Frontal cortex (tissue), 4 donors: ENCODE data around the gene PMS2. TPM values are rescaled to one million over a fixed set of nuclear protein-coding genes. Genes with fewer than 3 reads are reported as not detected.
"Not testable (repeated sequence)": the region's sequence is repeated elsewhere in the genome, so short reads cannot be mapped to it uniquely, and the experiment has no call there.

Experiments
- DNase-seq, 2 donors: peaks; one replicate each; pipeline ENCODE4 v3.0.0; 2012; ENCODE audit warnings: low spot score in 2 of 2
- FAIRE-seq: peaks from 2 replicates; lab custom pipeline; 2012; peaks lifted over from hg19 to GRCh38; lab: Jason Lieb, UNC
- total RNA-seq: library from RNA; depleted of rRNA; stranded (reverse); fragments of >200 nt; gene quantifications from one replicate; pipeline ENCODE4 v1.2.3, GENCODE V29; 2014
- donor health status: control.
- donor health status: control.
- donor health status: control.

PMS2 gene, protein sequence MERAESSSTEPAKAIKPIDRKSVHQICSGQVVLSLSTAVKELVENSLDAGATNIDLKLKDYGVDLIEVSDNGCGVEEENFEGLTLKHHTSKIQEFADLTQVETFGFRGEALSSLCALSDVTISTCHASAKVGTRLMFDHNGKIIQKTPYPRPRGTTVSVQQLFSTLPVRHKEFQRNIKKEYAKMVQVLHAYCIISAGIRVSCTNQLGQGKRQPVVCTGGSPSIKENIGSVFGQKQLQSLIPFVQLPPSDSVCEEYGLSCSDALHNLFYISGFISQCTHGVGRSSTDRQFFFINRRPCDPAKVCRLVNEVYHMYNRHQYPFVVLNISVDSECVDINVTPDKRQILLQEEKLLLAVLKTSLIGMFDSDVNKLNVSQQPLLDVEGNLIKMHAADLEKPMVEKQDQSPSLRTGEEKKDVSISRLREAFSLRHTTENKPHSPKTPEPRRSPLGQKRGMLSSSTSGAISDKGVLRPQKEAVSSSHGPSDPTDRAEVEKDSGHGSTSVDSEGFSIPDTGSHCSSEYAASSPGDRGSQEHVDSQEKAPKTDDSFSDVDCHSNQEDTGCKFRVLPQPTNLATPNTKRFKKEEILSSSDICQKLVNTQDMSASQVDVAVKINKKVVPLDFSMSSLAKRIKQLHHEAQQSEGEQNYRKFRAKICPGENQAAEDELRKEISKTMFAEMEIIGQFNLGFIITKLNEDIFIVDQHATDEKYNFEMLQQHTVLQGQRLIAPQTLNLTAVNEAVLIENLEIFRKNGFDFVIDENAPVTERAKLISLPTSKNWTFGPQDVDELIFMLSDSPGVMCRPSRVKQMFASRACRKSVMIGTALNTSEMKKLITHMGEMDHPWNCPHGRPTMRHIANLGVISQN
- total RNA-seq = 33.4 TPM

DNA sequence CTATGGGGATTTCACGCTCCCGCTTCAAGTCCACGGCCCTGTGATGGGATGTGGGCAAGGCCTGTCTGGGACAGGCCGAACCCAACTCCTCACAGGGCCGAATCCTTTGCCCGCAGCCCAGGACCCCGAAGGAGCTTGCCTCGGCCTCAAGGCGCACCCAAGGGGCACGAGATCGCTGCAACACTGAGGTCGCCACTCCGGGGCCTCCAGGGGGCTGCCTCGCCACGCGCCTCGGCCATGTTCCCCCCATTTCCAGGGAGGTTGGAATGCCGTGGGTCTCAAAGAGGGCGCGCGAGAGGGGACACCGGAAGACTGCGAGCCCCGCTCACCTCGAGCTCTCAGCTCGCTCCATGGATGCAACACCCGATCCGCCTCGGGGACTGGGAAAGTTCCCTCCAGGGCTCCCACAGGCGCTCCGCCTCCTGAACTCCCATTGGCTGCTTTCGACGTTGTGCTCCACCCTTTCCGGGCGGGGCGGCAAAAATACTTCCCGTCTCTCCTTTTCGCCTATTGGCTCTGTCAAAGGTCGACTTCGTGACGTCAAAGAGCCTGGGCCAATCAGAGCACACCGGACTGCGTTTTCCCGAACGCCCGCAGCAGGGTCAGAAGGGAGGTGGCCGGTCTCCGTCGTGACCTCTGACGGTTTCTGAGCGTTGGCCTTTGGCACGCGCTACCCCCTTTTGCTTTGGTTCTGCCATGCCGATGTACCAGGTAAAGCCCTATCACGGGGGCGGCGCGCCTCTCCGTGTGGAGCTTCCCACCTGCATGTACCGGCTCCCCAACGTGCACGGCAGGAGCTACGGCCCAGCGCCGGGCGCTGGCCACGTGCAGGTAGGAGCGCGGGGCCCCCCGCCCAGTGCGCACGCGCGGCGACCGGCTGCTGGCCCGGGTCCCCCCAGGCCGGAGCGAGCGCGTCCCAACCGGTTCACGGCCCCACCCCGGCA, at the start of gene PMS2, which contains the start of gene AIMP2:
Gene PMS2 (minus strand): TSS at position 382 of the 944 bp plus-strand sequence. CDS start 30 bp downstream, at position 352.
Gene AIMP2 (plus strand): TSS at position 605 of the 944 bp plus-strand sequence. CDS start 92 bp downstream, at position 697.
- DNase-seq (peak; percentile 88 to 93), FAIRE-seq (peak; percentile 85)

DNA sequence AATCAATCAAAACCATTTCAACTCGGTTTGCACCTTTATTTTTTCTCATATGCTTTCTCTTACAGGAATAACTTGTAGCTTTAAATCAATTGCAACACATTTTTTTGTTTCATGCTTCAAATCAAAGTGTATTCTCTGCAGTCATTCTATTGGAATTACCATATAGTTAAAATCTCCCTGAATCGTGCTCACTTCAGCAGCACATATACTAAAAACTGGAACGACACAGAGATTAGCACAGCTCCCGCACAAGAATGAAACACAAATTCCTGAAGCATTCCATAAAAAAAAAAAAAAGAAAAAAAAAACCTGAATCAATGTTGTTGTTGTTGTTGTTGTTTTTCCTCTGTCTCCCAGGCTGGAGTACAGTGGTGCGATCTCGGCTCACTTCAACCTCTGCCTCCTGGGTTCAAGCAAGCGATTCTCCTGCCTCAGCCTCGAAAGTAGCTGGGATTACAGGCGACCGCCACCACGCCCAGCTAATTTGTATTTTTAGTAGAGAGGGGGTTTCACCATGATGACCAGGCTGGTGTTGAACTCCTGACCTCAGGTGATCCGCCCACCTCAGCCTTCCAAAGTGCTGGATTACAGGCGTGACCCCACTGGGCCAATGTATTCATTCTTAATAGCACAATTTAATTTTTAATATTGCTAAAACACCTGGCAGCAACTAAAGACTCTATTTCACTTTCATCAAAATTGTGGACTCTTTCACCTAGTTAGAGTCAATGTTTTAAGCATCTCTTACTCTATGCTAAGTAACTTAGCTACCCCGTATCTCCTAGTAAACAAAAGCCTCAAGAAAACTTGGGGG, 48.7 kb upstream of the PMS2 start:
- no peak for DNase-seq
- FAIRE-seq = no peak

DNA sequence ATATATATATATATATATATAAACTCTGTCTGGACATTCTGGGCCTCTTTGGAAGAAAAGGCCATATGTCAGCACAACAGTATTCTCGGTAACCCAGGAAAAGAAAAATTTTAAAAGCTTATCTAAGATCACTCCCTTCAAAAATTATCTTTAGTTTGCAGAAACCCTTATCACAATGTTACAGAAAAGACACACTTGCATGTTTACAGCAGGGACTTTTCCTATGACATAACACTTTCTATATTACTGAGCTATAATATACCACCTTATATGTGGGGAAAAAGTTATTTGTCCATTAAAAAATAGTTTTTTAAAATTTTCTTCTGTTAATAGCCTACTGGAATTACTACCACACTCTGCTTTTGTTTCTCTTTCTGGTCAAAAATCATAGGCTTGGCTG, 47.8 kb upstream of the PMS2 start:
- no peak for DNase-seq

DNA sequence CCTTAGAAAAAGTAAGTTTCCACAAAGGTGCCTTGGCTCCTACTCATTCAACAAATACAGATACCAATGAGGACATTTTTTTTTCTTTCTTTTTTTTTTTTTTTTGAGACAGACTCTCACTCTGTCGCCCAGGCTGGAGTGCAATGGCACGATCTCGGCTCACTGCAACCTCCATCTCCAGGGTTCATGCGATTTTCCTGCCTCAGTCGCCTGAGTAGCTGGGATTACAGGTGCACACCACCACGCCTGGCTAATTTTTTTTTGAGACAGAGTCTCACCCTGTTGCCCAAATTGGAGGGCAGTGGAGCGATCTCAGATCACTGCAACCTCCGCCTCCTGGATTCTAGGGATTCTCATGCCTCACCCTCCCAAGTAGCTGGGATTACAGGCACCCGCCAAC, 42.3 kb upstream of the PMS2 start:
- not testable (repeated sequence) for DNase-seq

More for the DNA sequence above, 47.8 kb upstream of the PMS2 start:
- FAIRE-seq = no peak

DNA sequence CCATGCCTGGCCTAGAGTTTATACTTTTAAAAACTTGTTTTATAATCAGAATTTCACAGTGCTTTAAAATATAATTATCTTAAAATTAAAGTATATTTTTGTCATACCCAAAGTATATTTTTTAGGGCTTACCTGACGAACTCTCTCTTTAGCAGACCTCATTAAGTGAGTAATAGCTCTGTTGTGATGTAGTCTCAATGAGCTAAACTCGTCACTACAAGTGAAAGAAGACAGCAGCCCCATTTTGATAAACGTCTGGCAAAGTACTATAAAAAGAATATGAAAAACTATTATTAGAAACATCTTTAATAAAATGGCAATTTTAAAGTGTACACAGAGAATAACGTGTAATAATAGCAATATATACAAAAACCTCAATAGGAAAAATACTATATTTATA, 40.9 kb upstream of the PMS2 start:
- DNase-seq (no peak), FAIRE-seq (no peak)

More for the DNA sequence above, 42.3 kb upstream of the PMS2 start:
- not testable (repeated sequence) for FAIRE-seq

DNA sequence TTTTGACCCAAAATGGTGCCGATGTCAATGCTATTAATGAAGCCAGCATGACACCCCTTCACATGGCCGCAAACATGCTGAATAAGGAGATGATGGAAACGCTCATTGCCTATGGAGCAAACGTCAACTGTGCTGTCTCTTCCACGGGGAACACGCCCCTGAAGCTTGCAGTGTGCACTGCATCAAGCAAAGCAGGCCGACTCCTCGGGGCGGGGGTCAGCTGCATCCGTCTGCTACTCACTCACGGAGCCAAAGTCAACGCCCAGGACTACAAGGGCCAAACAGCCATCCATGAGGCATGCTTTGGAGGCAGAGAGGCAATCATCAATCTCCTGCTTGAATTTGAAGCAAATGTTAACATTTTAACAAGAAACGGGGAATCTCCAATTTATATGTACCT, 26.8 kb upstream of the PMS2 start:
- no peak for DNase-seq
- no peak for FAIRE-seq

DNA sequence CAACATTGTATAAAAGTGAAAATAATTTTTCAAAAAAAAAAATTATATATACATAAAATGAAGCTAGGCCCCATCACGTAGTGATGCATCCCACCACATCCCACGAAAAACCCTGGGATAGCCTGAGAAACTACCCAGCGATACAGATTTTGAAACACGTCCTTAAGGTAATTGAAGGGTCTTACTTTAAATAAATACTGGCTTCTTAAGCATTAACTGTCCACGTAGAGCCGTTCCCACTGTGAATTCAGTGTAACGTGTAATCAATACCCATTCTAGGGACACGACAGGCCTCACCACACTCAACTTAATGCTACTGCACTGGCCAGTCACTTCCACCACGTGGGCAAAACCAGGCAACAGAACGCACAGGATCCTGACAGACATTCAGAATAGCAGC, 26.3 kb upstream of the PMS2 start:
- FAIRE-seq (no peak), DNase-seq (no peak)

DNA sequence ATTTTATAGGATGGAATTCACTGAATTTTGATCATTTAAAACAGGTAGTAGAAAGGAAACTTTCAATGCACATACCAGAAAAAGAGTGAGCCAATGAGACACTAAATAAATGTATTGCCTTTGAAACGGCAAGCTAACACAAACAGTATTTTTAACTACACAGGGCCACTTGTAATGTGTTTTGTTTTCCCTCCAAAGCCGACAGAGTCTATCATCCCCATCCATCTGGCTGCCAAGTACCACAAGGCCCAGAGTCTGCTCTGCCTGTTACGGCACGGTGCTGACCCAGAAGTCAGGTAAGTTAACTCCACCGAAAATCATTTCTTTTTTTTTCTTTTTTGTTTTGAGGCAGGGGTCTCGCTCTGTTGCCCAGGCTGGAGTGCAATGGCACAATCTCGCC, 23.8 kb upstream of the PMS2 start:
- DNase-seq = no peak
- no peak for FAIRE-seq

DNA sequence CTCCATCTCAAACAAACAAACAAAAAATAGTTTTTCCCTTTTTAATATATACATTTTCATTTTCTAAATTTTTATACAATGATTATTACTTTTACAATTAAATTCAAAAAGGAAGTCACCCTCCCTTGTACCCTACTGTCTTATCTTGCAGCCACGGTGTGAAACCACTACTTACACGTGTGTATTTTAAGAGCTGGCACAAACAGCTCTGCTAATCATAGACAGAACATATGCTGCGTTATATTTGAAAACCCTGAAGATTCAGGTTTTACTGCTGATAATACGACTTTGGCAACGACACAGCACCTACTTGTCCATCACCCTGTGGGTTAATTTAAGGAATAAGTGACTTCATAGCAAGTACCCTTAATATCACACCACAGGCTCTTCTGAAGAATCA, 23.3 kb upstream of the PMS2 start:
- DNase-seq (no peak), FAIRE-seq (no peak)

DNA sequence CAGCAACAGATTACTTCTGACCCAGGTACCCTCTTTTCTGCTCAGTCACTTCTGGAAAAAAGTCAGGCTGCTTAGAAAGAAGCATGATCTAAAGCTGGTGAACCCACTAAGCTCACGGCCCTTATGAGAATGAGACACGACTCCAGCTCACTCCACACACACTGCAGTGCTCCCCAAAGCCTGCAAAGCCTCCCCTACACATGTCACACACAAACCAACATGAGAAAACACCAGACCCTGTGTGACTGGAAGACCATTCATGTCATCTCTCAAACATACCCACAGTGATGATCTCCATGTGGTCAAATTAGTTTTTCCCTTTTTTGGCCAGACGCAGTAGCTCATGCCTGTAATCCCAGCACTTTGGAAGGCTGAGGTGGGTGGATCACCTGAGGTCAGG, 22.7 kb upstream of the PMS2 start:
- no peak for FAIRE-seq
- no peak for DNase-seq

DNA sequence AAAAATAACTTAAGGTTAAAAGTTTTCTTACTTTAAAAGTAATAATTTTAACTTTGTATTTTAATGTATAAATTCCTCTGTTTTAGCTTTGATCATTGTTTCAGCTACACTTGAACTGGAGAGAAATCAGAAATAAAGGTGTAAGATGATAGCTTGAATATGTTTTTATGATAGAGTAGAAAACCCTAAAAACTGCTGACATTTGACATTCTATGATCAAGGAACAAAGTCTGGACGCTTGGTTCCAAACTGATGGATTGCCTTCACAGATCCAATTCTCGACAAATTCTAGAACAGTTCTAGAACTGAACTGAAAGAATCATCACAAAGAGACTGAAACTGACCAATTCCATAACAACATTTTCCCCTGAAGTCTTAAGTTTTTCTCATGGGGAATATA, 22.1 kb upstream of the PMS2 start, which contains the start of gene ANKRD61:
Gene ANKRD61 (plus strand): TSS at position 389 of the 400 bp plus-strand sequence. CDS start 0 bp downstream, at position 389.
- no peak for FAIRE-seq
- DNase-seq = no peak

DNA sequence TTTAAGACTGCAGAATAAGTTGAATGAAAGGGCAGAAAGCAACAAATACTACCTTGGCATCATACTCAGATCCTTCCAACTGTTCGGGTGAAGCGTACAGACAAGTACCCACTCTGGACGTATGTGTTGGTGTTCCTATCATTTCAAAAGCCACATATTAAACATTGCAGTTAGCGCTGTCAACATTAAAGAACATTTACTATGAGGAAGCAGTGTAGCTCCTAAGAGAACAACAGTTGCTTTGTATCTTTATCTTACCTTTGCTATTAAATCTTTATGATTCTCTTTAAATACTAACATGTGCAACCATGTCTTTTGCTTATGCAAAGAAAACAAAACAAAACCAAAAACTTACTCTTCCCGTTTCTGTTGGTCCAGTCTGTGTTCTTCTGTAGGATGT, 19.7 kb upstream of the PMS2 start:
- DNase-seq (no peak), FAIRE-seq (no peak)

DNA sequence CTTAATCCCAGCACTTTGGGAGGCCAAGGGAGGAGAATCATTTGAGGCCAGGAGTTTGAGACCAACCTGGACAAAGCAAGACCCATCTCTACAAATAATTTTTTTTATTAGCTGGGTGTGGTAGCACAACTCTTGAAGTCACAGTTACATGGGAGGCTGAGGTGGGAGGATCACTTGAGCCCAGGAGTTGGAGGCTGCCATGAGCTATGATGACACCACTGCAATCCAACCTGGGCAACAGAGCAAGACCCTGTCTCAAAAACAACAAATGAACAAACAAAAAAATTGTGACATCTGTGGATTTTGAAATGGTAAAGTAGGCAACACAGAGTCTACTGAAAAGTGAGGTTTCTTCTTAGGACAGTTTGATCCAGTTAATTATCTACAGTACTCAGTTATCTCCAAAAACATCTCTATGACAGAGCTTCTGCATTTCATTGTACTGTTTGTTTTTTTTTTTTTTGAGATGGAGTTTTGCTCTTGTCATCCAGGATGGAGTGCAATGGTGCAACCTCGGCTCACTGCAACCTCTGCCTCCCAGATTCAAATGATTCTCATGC, 19.0 kb upstream of the PMS2 start:
- DNase-seq (no peak), FAIRE-seq (no peak)

DNA sequence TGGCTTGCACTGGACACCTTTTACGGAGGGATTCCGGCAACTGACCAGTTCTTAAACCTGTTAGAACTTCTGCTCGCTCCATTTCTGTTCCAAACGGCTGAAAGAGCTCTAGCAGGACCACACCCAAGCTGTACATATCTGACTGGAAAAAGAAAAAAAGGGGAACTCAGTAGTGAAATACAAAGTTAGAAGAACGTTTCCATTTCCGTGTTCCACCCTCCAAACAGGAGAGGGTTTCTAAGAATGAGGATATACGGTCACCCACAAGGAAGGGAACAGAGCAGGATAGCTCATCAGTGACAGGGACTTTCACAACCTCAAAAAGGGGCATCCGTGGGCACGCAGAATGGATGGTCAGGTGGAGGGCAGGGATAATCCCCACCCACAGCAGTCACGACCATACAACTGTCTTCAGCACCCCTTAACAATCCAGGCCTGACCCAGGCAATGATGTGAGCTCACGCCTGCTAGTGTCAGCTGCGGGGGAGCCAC, 18.0 kb upstream of the PMS2 start:
- DNase-seq (no peak), FAIRE-seq (no peak)

DNA sequence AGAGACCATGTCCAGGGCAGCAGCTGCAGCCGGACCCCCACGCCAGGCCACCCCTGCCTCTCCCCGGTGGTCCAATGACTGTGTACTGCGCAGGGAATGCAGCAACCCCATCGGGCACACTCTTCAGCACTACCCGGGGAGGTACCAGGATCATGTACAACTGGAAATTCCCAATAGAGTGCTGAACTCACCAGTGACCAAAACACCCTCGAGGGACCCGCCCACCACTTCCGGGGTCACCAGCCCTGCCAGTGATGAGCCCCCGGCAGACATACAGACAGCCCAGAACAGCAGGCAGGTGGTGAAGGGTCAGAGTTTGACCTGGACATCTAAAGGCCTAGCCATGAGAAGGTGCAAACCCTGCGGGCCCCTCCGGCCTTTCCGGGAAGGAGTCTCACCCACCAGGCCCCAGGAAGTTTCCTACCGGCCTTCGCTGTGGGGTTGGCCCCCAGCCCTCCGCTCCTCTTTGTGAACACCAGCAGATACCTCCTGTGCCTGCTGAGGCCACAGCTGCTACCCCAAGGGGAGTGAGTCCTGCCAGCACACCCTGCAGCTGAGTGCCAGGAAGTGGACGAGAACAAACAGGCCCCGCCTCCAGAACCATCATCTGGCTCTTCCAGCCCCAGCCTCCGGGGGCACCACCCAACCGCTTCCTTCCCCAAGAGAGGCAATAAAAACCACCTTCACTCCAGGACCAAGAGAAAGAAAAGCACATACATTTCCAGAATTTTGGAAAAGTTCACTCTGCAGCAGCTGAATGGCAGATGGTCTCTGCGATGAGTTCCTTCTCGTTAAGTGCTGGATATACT, 17.4 kb upstream of the PMS2 start:
- FAIRE-seq (no peak), DNase-seq (peak in 1 of 2 donors; percentile 48)

DNA sequence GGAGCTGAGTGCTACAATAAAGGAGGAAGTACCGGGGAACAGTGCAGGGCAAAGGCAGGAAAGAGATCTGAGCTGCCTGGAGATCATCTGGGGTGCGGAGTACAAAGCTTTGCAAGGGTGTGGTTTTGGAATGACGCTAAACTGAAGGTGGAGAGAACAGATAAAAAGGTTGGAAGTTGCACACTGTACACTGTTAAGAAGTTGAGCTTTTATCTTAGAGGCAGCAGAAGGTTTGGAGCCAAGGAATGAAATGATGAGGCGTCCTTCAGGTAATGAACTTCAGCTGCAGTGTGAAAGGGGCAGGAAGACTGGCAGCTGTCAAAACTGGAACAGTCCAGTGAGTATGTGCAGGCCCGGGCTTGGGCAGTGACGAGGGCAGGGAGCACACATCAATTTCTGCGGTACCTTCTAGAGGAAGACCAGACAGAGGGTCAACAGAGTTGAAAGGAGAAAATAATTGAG, 15.2 kb upstream of the PMS2 start:
- no peak for FAIRE-seq
- DNase-seq = no peak

DNA sequence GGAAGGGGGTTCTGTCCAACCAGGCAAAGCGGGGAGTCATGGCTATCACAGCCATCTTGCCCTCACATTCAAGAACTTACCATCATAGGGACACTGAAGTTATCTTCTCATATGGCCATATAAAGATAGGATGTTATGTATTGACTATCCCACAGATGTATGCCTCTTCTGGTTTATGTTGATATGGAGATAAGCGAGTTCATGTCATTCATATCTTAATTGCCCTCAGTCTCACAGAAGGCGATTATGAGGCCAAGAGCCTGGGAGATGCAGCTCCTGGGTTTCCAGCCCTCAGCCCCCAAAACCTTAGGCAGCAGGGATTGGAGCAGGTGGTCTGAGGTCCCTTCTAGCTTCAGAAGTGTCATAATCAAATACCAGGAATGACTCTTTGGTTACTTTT, 13.9 kb upstream of the PMS2 start:
- DNase-seq = no peak
- FAIRE-seq = no peak
